Fibroblast of villous mesenchyme (primary cell): Measurements from ENCODE around the gene FBP1. TPM values are rescaled to one million over a fixed set of nuclear protein-coding genes. Genes with fewer than 3 reads are reported as not detected.

Experiments used
- DNase-seq: peaks from one replicate; pipeline ENCODE4 v3.0.0-alpha.2; 2010; ENCODE audit warnings: low read depth
- H3K4me3 ChIP-seq: 2 replicates; pipeline ENCODE4 v1.5.1; 2011; ENCODE audit warnings: low read depth, mild to moderate bottlenecking, low read length
- CTCF ChIP-seq: IDR thresholded peaks from 2 replicates; pipeline ENCODE4 v1.5.1; 2012; ENCODE audit warnings: low read depth, mild to moderate bottlenecking, low read length; ENCODE audit not compliant: insufficient read depth
- total RNA-seq: library from RNA; depleted of rRNA; stranded (reverse); fragments of >200 nt; gene quantifications from 2 replicates; pipeline ENCODE4 v1.2.3, GENCODE V29; 2012

FBP1 gene
- total RNA-seq, 1 donor = not detected

DNA sequence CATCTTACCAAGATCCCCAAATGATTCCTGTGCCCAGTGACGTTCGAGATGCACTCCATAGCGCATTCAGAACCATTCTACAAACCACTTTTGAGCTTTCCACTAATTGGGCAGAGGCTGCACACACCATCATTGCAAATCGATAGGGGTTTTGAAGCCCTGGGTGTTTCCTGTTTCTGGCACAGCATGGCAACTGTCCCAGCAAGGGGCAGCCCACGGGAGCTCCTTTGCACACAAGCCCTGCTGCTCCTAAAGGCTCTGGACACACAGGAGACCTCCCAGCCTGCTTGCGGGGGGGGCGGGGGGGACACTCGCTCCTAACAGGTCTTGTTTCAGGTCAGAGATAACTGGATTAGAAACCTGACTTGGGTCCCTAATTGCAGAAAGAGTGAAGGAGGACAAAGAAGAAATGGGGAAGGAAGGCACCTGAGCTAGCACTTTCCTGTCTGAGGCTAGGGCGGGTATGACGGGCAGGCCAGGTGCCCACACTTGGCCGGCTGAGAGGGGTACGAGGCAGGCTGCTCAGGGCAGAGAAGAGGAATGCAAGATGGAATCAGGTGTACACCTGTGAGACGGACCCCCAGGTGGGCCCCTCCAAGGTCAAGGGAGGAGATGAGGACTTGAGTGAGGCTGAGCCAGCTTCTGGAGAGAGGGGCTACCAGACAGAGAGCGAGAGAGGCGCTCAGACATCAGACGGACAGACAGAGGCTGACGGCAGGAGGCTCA, 820 bp downstream of the FBP1 start:
- TF ChIP-seq CTCF = no peak
- DNase-seq = no peak
- no peak overlapping the region for H3K4me3 ChIP-seq

DNA sequence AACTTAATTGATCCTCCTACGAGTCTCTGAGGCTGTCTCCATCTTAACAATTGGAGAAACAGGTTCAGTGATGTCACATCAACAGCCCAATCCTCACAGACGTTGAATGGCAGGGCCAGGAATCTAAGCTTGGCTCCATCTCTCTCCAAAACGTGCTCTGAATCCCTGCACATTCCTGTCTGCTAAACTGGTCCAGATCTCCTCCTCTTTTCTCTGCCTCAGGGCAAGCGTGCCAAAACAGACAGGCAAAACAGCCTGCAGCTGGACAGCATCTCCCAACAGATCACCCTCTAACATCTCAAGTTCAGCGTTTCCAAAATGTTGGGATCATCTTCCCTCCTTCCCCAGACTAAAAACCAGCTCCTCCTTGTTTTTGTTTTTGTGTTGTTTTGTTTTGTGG, 6.6 kb downstream of the FBP1 start:
- no peak for DNase-seq

DNA sequence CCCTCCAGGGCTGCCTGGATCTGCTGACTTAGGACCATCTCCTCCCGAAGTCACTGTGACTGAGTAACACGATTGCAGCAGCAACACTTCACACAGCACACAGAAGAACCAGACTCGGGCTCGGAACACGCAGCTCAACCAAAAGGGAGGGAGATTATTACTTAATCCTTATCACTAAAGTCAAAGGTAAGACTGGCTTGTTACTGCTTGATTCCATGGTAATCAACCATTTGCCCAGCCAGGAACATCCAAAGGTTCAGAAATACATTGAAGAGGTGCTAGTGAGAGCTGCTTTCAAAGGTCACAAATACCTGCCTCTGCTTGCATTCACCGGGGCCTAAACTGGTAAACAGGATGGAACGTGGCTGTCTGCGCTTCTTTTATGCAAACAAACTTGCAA, 7.7 kb downstream of the FBP1 start:
- no peak for DNase-seq
- H3K4me3 ChIP-seq = no peak overlapping the region
- no peak for TF ChIP-seq CTCF

More for the DNA sequence above, 6.6 kb downstream of the FBP1 start:
- no peak overlapping the region for H3K4me3 ChIP-seq
- TF ChIP-seq CTCF = no peak

DNA sequence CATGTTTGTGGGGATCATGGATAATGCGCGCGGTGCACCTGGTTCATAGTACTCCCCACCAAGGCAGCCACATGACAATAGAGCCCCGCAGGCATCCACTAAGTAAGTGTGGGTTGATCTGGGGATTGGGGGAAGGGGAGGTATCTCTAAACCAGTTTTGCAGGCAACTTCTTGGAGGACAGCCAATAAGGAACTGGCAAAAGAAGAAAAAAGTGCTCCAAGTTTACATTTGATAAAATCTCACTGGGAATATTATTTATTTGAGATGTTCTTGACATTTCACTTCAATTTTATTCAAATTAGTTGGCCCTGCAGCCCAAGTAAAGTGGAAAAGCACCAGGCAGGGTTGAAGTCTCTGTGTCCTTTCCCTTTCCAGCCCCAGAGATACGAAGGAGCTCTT, 8.5 kb downstream of the FBP1 start:
- no peak for DNase-seq
- TF ChIP-seq CTCF = no peak
- H3K4me3 ChIP-seq = no peak overlapping the region

GRCh38 chr9:94630281-94630680, 9.0 kb downstream of the FBP1 start:
- no peak for DNase-seq
- H3K4me3 ChIP-seq = no peak overlapping the region
- no peak for TF ChIP-seq CTCF

- DNase-seq = no peak
- H3K4me3 ChIP-seq = no peak overlapping the region
- TF ChIP-seq CTCF = no peak
Measured at GRCh38 chr9:94627287-94627686, 12.0 kb downstream of the FBP1 start.

DNA sequence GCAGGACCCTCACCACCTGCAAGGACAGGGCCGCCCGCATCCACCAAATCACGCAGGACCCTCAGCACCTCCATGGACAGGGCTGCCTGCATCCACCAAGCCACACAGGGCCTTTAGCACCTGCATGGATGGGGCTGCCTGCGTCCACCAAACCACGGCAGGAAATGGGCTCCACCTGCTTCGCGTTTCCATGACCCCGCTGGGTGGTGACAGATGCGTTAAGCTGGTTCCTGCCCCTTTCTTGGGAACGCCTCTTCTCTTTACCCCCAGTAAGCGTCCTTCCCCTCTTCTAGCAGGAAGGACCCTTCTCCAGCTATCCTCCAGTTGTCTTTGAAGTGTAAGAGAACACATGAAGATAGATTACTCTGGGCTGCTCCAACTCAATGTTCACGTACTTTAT, 13.5 kb downstream of the FBP1 start:
- TF ChIP-seq CTCF = no peak
- DNase-seq = no peak
- no peak overlapping the region for H3K4me3 ChIP-seq
